OCI-LY7 (cell line): Measurements from ENCODE around the gene HPSE2.

ENCODE experiments used
- EZH2phosphoT487 ChIP-seq: fragments of 200-600 bp; sonication (generic); IDR thresholded peaks from 2 replicates; pipeline ENCODE4 v1.6.1; 2018; ENCODE audit warnings: low read depth, borderline replicate concordance, mild to moderate bottlenecking, mixed run types, antibody characterized with exemption, low read length, moderate library complexity, mixed read lengths
- TF ChIP-seq, protein P1 (sequence below): fragments of 200-600 bp; sonication (generic); conservative IDR thresholded peaks from 2 replicates; pipeline ENCODE4 v1.5.1; 2014; ENCODE audit warnings: mild to moderate bottlenecking, antibody characterized with exemption, low read length, moderate library complexity, mixed read lengths

DNA sequence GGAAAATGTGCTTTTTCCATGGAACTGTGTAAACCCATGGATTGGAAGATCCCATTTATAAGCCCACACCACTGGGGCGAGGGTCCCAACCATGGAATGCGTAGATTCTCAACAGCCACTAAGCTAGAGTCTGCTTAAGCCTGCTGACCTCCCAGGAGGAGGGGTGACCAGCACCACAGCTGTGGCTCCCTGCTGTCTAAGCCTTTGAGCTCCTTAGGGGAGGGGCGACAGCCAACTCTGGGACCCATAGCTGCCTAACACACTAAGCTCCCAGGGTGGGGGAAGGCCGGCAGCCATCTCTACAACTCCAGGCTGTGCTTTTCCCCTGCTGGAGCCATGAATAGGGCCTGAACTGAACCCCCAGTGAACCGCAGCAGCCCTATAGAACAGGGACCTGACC lies 539.1 kb downstream of the HPSE2 start:
- TF ChIP-seq, protein P1, sequence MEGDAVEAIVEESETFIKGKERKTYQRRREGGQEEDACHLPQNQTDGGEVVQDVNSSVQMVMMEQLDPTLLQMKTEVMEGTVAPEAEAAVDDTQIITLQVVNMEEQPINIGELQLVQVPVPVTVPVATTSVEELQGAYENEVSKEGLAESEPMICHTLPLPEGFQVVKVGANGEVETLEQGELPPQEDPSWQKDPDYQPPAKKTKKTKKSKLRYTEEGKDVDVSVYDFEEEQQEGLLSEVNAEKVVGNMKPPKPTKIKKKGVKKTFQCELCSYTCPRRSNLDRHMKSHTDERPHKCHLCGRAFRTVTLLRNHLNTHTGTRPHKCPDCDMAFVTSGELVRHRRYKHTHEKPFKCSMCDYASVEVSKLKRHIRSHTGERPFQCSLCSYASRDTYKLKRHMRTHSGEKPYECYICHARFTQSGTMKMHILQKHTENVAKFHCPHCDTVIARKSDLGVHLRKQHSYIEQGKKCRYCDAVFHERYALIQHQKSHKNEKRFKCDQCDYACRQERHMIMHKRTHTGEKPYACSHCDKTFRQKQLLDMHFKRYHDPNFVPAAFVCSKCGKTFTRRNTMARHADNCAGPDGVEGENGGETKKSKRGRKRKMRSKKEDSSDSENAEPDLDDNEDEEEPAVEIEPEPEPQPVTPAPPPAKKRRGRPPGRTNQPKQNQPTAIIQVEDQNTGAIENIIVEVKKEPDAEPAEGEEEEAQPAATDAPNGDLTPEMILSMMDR, result no peak
- no peak for TF ChIP-seq EZH2phosphoT487
